ENCODE measurements around the gene KCNAB2. TPM values are rescaled to one million over a fixed set of nuclear protein-coding genes. Genes with fewer than 3 reads are reported as not detected.

The KCNAB2 gene
- total and polyA plus RNA-seq, 2 donors (not counting 1 experiment from before 2014, with no cell fraction given) = 90.7 to 143 TPM

- Mint-ChIP-seq H3K4me3 (no peak overlapping the region), H3K4me1 (no peaks in the 10 kb centered on the region), H3K27me3 (peaks cover 5% of the 10 kb centered on the region), H3K9me3 (ENCODE audit: insufficient read depth) (peaks cover 9% of the 10 kb centered on the region), H3K27ac (no peak overlapping the region)
- no peaks in the 10 kb centered on the region for H3K4me1 ChIP-seq (ENCODE audit: control insufficient read depth in 2 of 2, insufficient read depth in 2 of 2, low read length in 2 of 2)
- H4K20me1 ChIP-seq (ENCODE audit: control insufficient read depth, insufficient read depth, low read length, poor library complexity, severe bottlenecking) = no peaks in the 10 kb centered on the region
- WGBS (ENCODE audit: insufficient coverage) = 94% methylated on average over 18 of the region's 18 CpGs
- H3K4me2 ChIP-seq (replicated peaks; ENCODE audit: low read depth, low read length, poor library complexity, severe bottlenecking) = no peak overlapping the region
- no peaks in the 10 kb centered on the region for H3K36me3 ChIP-seq (replicated peaks in 1 of 2; ENCODE audit: control extremely low read depth in 1 of 2, control insufficient read depth in 1 of 2, extremely low read depth in 1 of 2, insufficient read depth in 2 of 2, low read length in 1 of 2)
- ChIA-PET POLR2A (no interaction called here), CTCF (no interaction called here)
- no peaks in the 10 kb centered on the region for H3K79me2 ChIP-seq (ENCODE audit: control insufficient read depth, insufficient read depth, low read length)
- no peak overlapping the region for H3K4me3 ChIP-seq (ENCODE audit: control extremely low read depth in 1 of 5, extremely low read depth in 1 of 5, insufficient read depth in 1 of 5, low read depth in 2 of 5, low read length in 4 of 5)
- TF ChIP-seq, protein P1, sequence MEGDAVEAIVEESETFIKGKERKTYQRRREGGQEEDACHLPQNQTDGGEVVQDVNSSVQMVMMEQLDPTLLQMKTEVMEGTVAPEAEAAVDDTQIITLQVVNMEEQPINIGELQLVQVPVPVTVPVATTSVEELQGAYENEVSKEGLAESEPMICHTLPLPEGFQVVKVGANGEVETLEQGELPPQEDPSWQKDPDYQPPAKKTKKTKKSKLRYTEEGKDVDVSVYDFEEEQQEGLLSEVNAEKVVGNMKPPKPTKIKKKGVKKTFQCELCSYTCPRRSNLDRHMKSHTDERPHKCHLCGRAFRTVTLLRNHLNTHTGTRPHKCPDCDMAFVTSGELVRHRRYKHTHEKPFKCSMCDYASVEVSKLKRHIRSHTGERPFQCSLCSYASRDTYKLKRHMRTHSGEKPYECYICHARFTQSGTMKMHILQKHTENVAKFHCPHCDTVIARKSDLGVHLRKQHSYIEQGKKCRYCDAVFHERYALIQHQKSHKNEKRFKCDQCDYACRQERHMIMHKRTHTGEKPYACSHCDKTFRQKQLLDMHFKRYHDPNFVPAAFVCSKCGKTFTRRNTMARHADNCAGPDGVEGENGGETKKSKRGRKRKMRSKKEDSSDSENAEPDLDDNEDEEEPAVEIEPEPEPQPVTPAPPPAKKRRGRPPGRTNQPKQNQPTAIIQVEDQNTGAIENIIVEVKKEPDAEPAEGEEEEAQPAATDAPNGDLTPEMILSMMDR (IDR thresholded peaks at IDR 0.05) = no peak
- TF ChIP-seq EZH2 (IDR thresholded peaks at IDR 0.05; ENCODE audit: borderline replicate concordance, insufficient read depth, low read depth, low read length, poor library complexity, severe bottlenecking) = no peak
- DNase-seq = no peak
- intact Hi-C loops (cut with micrococcal nuclease) = no loop called here
- H3K27me3 ChIP-seq (replicated peaks in 1 of 4; ENCODE audit: control extremely low read depth in 1 of 4, control insufficient read depth in 3 of 4, insufficient read depth in 4 of 4, low read length in 3 of 4) = peaks cover 0 to 2% (median 0%) of the 10 kb centered on the region in 4 experiments
- peaks cover 0 to 8% (median 0%) of the 10 kb centered on the region in 3 donors for H3K9me3 ChIP-seq (ENCODE audit: control extremely low read depth in 1 of 3, control insufficient read depth in 2 of 3, insufficient read depth in 1 of 3, low read length in 2 of 3)
- H2AFZ ChIP-seq (ENCODE audit: insufficient read depth, low read depth, low read length, poor library complexity, severe bottlenecking) = no peak overlapping the region
- ATAC-seq (ENCODE audit: low read depth) = no peak
- H3K27ac ChIP-seq (ENCODE audit: low read length in 2 of 2) = no peak overlapping the region
- H3K9ac ChIP-seq (ENCODE audit: low read length) = no peak overlapping the region
These were observed 75.3 kb downstream of the KCNAB2 start for GRCh38 chr1:6121021-6121421.

DNA sequence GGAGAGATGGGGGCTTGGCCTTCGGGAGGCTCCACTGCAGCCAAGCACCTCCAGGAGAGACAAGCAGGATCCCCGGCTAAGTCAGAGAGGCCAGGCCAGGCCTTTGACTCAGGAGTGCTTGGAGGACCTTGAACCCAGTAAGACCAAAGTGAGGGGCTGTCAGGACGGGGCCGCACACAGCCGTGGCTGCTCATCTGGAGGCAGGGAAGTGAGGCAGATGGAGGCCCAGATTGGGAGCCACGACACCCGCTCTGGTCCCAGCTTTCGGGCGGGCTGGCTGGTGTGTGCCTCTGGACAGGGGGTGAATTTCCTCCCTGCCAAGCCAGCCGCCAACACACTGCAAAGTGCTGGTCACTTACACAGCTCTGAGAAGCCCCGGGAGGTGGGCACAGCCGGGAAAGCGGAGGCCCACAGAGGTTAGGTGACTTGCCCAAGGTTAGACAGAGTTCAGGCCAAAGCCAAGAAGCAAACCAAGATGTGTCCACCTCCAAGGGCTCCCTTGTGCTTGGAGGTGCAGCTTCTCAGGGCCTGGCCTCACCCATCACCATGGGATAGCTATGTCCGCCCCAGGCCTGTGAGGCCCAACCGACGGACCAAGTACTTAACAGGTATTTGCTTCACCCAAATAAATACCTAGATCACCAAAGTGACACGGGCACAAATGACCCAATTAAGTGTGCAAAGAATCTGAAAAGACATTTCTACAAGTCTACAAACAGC, 76.1 kb downstream of the KCNAB2 start:
- POLR2A ChIA-PET = no interaction called here
- Mint-ChIP-seq H3K4me3 (no peak overlapping the region), H3K27me3 (peaks cover 8% of the 10 kb centered on the region), H3K9me3 (ENCODE audit: insufficient read depth) (peaks cover 3% of the 10 kb centered on the region), H3K4me1 (peaks cover 2% of the 10 kb centered on the region), H3K27ac (no peak overlapping the region)
- no peaks in the 10 kb centered on the region for H3K4me1 ChIP-seq (ENCODE audit: control insufficient read depth in 2 of 2, insufficient read depth in 2 of 2, low read length in 2 of 2)
- H3K9me3 ChIP-seq (ENCODE audit: control extremely low read depth in 1 of 3, control insufficient read depth in 2 of 3, insufficient read depth in 1 of 3, low read length in 2 of 3) = peaks cover 0 to 7% (median 0%) of the 10 kb centered on the region in 3 donors
- H3K27ac ChIP-seq (ENCODE audit: low read length in 2 of 2) = no peak overlapping the region
- H3K27me3 ChIP-seq (replicated peaks in 1 of 4; ENCODE audit: control extremely low read depth in 1 of 4, control insufficient read depth in 3 of 4, insufficient read depth in 4 of 4, low read length in 3 of 4) = peaks cover 0 to 2% (median 0%) of the 10 kb centered on the region in 4 experiments
- H2AFZ ChIP-seq (ENCODE audit: insufficient read depth, low read depth, low read length, poor library complexity, severe bottlenecking) = no peak overlapping the region
- CTCF ChIA-PET = no interaction called here
- no peak overlapping the region for H3K4me3 ChIP-seq (ENCODE audit: control extremely low read depth in 1 of 5, extremely low read depth in 1 of 5, insufficient read depth in 1 of 5, low read depth in 2 of 5, low read length in 4 of 5)
- no peak overlapping the region for H3K4me2 ChIP-seq (replicated peaks; ENCODE audit: low read depth, low read length, poor library complexity, severe bottlenecking)
- no peaks in the 10 kb centered on the region for H4K20me1 ChIP-seq (ENCODE audit: control insufficient read depth, insufficient read depth, low read length, poor library complexity, severe bottlenecking)
- ATAC-seq (ENCODE audit: low read depth) (no peak), DNase-seq (no peak)
- H3K79me2 ChIP-seq (ENCODE audit: control insufficient read depth, insufficient read depth, low read length) = no peaks in the 10 kb centered on the region
- WGBS (ENCODE audit: insufficient coverage) = 94% methylated on average over 16 of the region's 17 CpGs
- intact Hi-C loops (cut with micrococcal nuclease) = no loop called here
- no peak overlapping the region for H3K9ac ChIP-seq (ENCODE audit: low read length)
- no peaks in the 10 kb centered on the region for H3K36me3 ChIP-seq (replicated peaks in 1 of 2; ENCODE audit: control extremely low read depth in 1 of 2, control insufficient read depth in 1 of 2, extremely low read depth in 1 of 2, insufficient read depth in 2 of 2, low read length in 1 of 2)
- no peak for TF ChIP-seq EZH2 (IDR thresholded peaks at IDR 0.05; ENCODE audit: borderline replicate concordance, insufficient read depth, low read depth, low read length, poor library complexity, severe bottlenecking)
- TF ChIP-seq, protein P1 (IDR thresholded peaks at IDR 0.05) = no peak
